Measurements from ENCODE around the gene FSIP1. TPM values are rescaled to one million over a fixed set of nuclear protein-coding genes. Genes with fewer than 3 reads are reported as not detected.

Gene FSIP1
- total and polyA plus RNA-seq, 2 donors, result 0.27 to 3.0 TPM

DNA sequence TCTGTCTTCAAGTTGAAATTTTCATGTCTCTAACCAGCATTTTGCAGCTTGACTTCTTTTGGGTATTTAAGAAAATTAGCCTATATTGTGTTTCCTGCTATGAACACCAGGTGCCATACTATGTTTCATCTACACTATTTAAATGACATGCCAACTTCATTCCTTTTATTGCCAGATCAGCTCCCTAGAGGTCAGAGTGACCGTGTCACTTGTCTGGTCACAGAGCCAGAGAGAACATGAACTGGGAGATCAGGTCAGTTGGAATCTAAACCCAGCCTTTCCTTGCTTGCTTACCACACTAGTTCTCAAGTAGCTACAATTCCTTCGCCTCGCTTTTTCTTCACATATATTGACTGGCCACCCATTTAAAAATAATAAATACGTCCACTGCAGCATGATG is 114.2 kb downstream of the FSIP1 start:
- Histone ChIP-seq H3K4me1 (ENCODE audit: insufficient read depth) (no peaks in the 10 kb centered on the region), H3K4me3 (ENCODE audit: low read depth, low read length) (no peak overlapping the region), H3K36me3 (ENCODE audit: insufficient read depth) (no peaks in the 10 kb centered on the region), H3K27ac (ENCODE audit: low read depth) (no peak overlapping the region)
- WGBS, result 97% methylated on average over 4 of the region's 4 CpGs
- DNase-seq (ENCODE audit: extremely low spot score), result no peak

DNA sequence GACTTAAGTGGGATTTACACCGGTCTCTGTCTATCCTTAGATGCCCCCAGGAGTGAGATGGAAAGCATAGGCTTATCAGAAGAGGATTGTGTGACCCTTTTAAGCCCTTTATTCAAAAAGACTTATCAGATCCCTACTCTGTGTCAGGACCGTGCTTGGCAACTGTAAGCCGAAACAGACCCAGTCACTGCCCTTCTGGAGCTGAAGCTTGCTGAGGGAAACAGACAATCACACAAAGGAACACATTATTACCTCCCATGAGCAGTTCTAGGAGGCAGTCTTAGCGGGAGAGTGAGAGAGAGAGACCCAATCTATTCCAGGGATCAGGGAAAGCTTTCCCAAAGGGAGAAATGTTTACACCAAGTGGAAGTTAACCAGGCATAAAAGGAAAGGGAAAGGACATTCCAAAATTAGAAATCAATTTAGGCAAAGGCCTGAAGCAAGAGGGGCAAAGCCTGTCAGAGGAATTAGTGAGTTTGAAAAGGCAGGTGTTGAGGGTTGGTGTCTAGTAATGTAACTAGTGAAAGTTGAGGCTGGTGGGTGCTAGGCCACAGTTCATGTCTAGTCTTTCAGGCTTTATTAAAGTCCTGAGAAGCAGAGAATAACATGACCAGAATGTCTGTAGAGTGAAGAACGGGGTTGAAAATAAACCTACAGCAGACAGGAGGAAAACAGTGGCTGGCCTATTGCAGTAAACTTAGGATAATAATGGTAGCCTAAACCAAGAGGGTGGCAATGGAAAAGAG is 115.1 kb downstream of the FSIP1 start:
- no peak overlapping the region for H3K4me3 ChIP-seq (ENCODE audit: low read depth, low read length)
- no peaks in the 10 kb centered on the region for H3K4me1 ChIP-seq (ENCODE audit: insufficient read depth)
- H3K36me3 ChIP-seq (ENCODE audit: insufficient read depth), result no peaks in the 10 kb centered on the region
- 83% methylated on average over 5 of the region's 5 CpGs for WGBS
- no peak for DNase-seq (ENCODE audit: extremely low spot score)
- no peak overlapping the region for H3K27ac ChIP-seq (ENCODE audit: low read depth)

DNA sequence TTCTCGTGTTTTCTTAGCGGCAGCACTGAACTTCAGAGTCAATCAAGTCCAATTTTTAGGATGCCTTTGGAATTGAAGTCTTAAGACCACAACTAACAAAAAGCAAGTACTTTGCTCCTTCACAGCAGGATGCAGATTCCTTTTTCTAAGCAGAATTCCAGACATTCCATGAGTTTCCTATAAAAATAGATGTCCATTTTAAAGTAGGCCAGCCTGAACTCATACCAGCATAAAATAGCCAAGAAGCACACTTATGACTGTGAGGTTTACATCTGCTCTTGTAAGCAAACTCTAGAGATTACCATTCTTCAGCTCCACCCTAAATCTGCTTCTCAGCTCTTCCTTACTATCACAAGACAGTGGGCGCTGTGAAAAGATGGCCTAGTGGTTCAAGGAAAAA is 116.0 kb downstream of the FSIP1 start:
- 74% methylated on average over 3 of the region's 3 CpGs for WGBS
- H3K36me3 ChIP-seq (ENCODE audit: insufficient read depth), result no peaks in the 10 kb centered on the region

DNA sequence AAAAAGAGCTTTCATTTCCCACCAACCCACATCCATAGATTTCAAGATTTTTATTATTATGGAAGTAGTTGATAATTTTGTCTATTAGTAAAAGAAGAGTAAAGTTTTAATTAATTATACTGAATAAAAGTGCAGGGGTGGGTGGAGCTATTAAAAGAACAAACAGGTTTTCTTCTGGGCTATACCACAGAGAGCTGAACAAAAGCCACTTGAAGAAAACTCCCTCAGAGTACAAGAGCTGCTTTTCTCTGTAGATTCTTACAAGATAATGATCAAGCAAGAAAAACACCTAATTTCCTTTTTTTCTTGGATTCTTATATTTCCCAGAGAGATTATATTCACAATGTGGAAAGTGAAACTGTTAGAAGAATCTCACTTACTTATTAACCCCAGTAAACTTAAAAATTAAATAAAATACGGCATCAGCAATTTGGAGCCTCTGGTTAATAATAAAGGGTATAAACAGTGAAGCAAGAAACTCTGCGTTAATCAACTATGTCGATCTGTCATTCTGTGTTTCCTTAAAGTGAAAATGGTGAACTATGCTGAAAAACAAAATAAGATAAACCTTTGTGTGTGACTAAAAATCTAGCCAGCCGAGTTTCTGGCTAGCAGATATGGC is 116.9 kb downstream of the FSIP1 start:
- Histone ChIP-seq H3K4me3 (ENCODE audit: low read depth, low read length) (no peak overlapping the region), H3K27ac (ENCODE audit: low read depth) (no peak overlapping the region), H3K4me1 (ENCODE audit: insufficient read depth) (no peaks in the 10 kb centered on the region), H3K36me3 (ENCODE audit: insufficient read depth) (no peaks in the 10 kb centered on the region)
- no peak for DNase-seq (ENCODE audit: extremely low spot score)
- WGBS, result 80% methylated on average over 4 of the region's 4 CpGs

More for the DNA sequence above, 116.0 kb downstream of the FSIP1 start:
- no peak overlapping the region for H3K27ac ChIP-seq (ENCODE audit: low read depth)
- DNase-seq (ENCODE audit: extremely low spot score), result no peak
- no peak overlapping the region for H3K4me3 ChIP-seq (ENCODE audit: low read depth, low read length)
- no peaks in the 10 kb centered on the region for H3K4me1 ChIP-seq (ENCODE audit: insufficient read depth)

DNA sequence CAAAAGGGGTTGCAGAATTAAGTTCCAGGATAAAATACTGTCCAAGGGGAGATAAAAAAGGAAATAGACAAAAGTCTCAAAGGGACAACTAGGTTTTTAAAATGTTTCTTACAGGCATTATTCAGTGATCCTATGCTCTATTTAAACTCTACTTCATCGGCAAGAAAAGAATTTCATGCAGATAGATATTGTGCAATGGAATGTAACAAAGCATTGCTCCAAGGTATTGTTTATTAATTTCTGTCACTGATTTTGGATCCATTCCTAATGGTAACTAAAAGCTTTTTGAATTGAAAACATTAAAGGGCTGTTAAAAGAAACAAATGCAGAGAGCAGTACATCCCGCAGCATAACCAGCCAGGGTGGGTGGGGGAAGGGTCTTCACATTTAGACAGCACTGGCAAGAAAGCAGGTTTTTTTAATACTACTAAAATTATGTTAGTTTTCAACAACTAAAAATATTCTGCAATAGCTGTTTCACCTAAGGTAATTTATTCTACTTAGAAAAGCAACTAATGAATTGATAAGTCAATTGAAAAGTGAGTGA is 118.9 kb downstream of the FSIP1 start:
- Histone ChIP-seq H3K27ac (ENCODE audit: low read depth) (no peak overlapping the region), H3K4me1 (ENCODE audit: insufficient read depth) (no peaks in the 10 kb centered on the region), H3K36me3 (ENCODE audit: insufficient read depth) (no peaks in the 10 kb centered on the region), H3K4me3 (ENCODE audit: low read depth, low read length) (no peak overlapping the region)
- WGBS, result 37% methylated on average over 2 of the region's 2 CpGs
- no peak for DNase-seq (ENCODE audit: extremely low spot score)

DNA sequence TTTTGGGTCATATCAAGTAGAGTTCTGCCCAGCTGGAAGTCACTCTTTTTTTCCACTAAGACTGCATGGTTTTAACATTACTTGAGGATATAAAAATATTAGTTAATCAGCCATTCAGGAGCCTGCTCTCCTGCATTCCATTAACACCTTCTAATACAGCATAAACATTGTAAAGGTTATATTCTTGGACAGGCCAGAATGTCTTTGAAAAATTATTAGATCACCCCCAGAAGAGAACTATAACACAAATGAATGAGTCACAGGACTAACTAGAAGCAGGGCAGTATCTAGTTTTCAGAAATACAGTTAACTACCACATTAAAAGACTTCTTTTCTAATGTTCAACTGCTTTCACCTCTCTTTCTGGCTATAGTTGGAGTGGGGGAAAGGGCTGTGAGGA is 120.9 kb downstream of the FSIP1 start:
- no peaks in the 10 kb centered on the region for H3K4me1 ChIP-seq (ENCODE audit: insufficient read depth)
- no peaks in the 10 kb centered on the region for H3K36me3 ChIP-seq (ENCODE audit: insufficient read depth)
- H3K4me3 ChIP-seq (ENCODE audit: low read depth, low read length), result no peak overlapping the region
- no peak for DNase-seq (ENCODE audit: extremely low spot score)
- H3K27ac ChIP-seq (ENCODE audit: low read depth), result no peak overlapping the region

DNA sequence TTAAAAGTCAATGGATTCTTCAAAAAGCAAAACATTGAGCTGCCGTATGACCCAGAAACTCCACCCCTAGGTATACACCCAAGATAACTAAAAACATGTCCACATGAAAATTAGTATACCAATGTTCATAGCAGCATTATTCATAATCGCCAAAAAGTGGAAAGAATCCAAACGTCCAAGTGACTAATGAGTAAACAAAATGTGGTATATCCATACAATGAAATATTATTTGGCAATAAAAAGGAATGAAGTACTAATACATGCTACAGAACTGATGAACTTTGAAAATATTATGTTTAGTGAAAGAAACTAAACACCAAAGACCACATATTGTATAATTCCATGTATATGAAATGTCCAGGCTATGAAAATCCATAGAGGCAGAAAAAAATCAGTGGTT is 123.9 kb downstream of the FSIP1 start:
- 96% methylated on average over 3 of the region's 3 CpGs for WGBS

DNA sequence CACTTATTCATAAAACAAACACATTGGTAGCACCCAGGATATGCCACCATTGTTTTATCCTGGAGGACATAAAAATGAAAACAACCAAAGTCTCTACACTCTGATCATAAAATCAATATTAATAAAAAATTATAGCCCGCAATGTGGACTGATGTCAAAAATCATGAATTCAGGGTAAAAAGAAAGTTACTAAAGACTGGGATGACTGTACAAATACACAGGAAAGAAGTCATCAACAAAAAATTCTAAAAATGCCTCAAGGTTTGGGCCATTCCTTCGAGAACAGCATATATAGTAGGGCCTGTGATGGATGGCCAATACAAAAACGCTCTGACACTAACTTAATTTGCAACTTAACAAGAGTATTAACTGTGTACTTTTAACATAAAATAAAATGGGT is 125.0 kb downstream of the FSIP1 start:
- Histone ChIP-seq H3K36me3 (ENCODE audit: insufficient read depth) (no peaks in the 10 kb centered on the region), H3K4me1 (ENCODE audit: insufficient read depth) (no peaks in the 10 kb centered on the region), H3K27ac (ENCODE audit: low read depth) (no peak overlapping the region), H3K4me3 (ENCODE audit: low read depth, low read length) (no peak overlapping the region)
- 89% methylated on average over 3 of the region's 3 CpGs for WGBS
- no peak for DNase-seq (ENCODE audit: extremely low spot score)

More for the DNA sequence above, 123.9 kb downstream of the FSIP1 start:
- DNase-seq (ENCODE audit: extremely low spot score), result no peak
- no peak overlapping the region for H3K4me3 ChIP-seq (ENCODE audit: low read depth, low read length)
- H3K36me3 ChIP-seq (ENCODE audit: insufficient read depth), result no peaks in the 10 kb centered on the region
- H3K27ac ChIP-seq (ENCODE audit: low read depth), result no peak overlapping the region
- no peaks in the 10 kb centered on the region for H3K4me1 ChIP-seq (ENCODE audit: insufficient read depth)

DNA sequence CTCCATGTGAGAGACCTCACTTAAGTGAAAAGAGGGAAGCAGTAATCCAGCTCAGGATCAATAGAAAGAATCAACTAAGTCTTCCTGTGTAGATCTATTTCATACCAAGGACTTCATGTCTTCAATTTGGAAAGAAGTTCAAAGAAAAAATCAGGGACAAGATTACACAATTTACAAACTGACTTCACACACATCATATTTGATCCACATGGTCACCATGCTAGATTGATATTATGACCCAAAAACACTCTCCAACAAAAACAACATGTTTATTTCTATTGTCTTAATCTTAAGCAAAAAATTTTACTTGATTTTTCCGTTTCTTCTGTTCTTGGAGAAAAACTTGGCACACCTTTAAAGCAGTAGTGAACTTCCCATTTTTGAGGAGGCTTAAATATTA is 125.5 kb downstream of the FSIP1 start:
- 73% methylated on average over 1 of the region's 1 CpG for WGBS
- no peak overlapping the region for H3K27ac ChIP-seq (ENCODE audit: low read depth)
- H3K4me1 ChIP-seq (ENCODE audit: insufficient read depth), result no peaks in the 10 kb centered on the region

DNA sequence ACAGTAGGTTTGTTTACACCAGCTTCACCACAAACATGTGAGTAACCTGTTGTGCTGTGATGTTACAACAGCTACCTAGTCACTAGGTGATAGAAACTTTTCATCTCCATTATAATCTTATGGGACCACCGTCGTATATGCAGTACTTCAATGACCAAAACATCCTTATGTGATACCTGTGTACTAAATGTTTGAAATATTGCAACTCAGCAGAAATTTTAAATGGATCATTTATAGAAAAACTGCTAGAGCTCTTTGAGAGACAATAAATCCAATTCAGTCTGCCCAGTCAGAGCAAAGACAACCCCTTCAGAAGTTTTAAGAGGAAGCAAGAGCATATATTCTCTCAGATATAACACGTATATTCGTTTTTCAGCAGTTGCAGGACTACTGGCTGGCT is 128.3 kb downstream of the FSIP1 start:
- H3K27ac ChIP-seq (ENCODE audit: low read depth), result no peak overlapping the region
- H3K4me1 ChIP-seq (ENCODE audit: insufficient read depth), result no peaks in the 10 kb centered on the region
- no peaks in the 10 kb centered on the region for H3K36me3 ChIP-seq (ENCODE audit: insufficient read depth)
- whole genome bisulfite sequencing, result 92% methylated on average over 4 of the region's 4 CpGs
- no peak overlapping the region for H3K4me3 ChIP-seq (ENCODE audit: low read depth, low read length)
- no peak for DNase-seq (ENCODE audit: extremely low spot score)

More for the DNA sequence above, 125.5 kb downstream of the FSIP1 start:
- Histone ChIP-seq H3K36me3 (ENCODE audit: insufficient read depth) (no peaks in the 10 kb centered on the region), H3K4me3 (ENCODE audit: low read depth, low read length) (no peak overlapping the region)
- no peak for DNase-seq (ENCODE audit: extremely low spot score)

DNA sequence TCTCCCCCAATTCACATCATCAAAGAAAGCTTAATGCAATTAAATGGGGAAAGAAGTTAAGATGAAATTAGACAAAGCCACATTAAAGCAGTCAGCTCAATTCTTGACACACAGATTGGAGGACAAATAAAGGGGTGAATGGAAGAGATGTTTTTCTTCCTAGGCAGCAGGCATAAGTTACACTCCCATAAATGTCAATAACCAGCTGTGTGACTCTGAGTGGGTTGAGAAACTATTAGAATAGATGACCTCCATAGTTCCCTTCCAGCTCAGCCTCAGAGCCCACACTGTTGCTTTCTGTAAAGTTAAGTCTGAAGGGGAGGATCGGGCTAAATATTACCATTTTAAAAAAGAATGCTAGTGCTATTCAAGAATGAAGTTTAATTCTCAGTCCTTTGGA is 130.8 kb downstream of the FSIP1 start:
- H3K36me3 ChIP-seq (ENCODE audit: insufficient read depth), result no peaks in the 10 kb centered on the region
- no peaks in the 10 kb centered on the region for H3K4me1 ChIP-seq (ENCODE audit: insufficient read depth)
- no peak overlapping the region for H3K4me3 ChIP-seq (ENCODE audit: low read depth, low read length)
- WGBS, result 51% methylated on average over 1 of the region's 1 CpG
- no peak overlapping the region for H3K27ac ChIP-seq (ENCODE audit: low read depth)
- no peak for DNase-seq (ENCODE audit: extremely low spot score)

DNA sequence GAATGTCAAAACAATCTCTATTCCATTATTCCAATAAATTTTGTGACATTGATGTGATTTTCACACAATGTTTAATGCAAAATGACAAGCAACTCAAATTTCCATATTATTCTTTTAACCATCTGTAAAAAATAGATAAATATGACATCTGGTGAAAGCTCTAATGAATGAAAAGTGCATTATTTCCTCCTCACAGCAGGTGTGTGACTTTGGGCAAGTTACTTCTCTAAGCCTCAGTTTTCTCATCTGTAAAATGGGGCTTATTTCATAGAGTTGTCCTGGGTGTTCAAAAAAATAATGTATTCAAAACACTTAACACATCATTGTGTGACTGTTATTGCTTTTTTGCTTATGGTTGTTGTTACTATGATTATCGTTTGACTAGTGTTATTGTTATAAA is 131.3 kb downstream of the FSIP1 start:
- Histone ChIP-seq H3K27ac (ENCODE audit: low read depth) (no peak overlapping the region), H3K36me3 (ENCODE audit: insufficient read depth) (no peaks in the 10 kb centered on the region), H3K4me1 (ENCODE audit: insufficient read depth) (no peaks in the 10 kb centered on the region), H3K4me3 (ENCODE audit: low read depth, low read length) (no peak overlapping the region)
- WGBS, result 58% methylated on average over 1 of the region's 1 CpG
- no peak for DNase-seq (ENCODE audit: extremely low spot score)

DNA sequence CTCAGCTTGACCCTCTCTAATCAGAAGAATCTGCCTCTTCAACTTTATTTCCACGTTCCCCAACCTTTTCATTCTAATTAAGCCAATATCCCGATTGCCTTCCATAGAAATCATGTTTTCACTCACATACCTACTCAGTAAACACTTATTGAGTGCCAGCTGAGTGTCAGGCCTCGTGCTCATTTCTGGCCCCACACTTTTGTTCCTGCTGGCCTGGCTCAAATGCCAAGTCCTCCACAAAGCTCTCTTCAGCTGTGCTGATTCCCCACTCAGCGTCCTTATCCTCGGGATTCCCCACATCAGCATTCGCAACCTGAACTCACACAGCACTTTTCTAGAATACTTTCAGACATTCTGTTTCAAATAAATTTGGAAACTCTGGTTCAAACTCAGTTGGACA is 132.9 kb downstream of the FSIP1 start:
- Histone ChIP-seq H3K4me3 (ENCODE audit: low read depth, low read length) (no peak overlapping the region), H3K27ac (ENCODE audit: low read depth) (no peak overlapping the region), H3K36me3 (ENCODE audit: insufficient read depth) (no peaks in the 10 kb centered on the region), H3K4me1 (ENCODE audit: insufficient read depth) (no peaks in the 10 kb centered on the region)
- 74% methylated on average over 6 of the region's 6 CpGs for WGBS
- no peak for DNase-seq (ENCODE audit: extremely low spot score)

DNA sequence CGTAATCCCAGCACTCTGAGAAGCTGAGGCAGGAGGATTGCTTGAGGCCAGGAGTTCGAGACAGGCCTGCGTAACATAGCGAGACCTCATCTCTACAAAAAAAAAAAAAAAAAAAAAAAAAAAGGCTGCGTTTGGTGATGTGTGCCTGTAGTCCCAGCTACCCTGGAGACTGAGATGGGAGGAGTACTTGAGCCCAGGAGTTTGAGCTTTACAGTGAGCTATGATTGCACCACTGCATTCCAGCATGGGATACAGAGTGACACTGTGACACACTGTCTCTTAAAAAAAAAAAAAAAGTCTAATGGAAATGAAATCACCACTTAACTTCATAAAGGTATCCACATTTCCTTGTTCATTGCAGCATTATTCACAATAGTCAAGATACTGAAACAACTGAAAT is 136.2 kb downstream of the FSIP1 start:
- H3K27ac ChIP-seq (ENCODE audit: low read depth), result no peak overlapping the region
- H3K36me3 ChIP-seq (ENCODE audit: insufficient read depth), result no peaks in the 10 kb centered on the region
- WGBS, result 98% methylated on average over 5 of the region's 5 CpGs
- no peak for DNase-seq (ENCODE audit: extremely low spot score)
- H3K4me1 ChIP-seq (ENCODE audit: insufficient read depth), result no peaks in the 10 kb centered on the region
- H3K4me3 ChIP-seq (ENCODE audit: low read depth, low read length), result no peak overlapping the region

Measured in urinary bladder (tissue), 4 donors.